SU-DHL-6 (cell line): ENCODE data around the gene IFNGR1.

Source experiments
- EZH2phosphoT487 ChIP-seq: fragments of 200-600 bp; sonication (generic), shearing (Covaris generic); conservative IDR thresholded peaks from 2 replicates; pipeline ENCODE4 v1.6.1; 2018; ENCODE audit warnings: mild to moderate bottlenecking, antibody characterized with exemption, low read length, moderate library complexity, mixed read lengths
- TF ChIP-seq, protein P1 (sequence below): fragments of 200-600 bp; sonication (generic); IDR thresholded peaks from one replicate; pipeline ENCODE4 v1.5.1; 2017; ENCODE audit warnings: antibody characterized with exemption, mild to moderate bottlenecking, low read length, moderate library complexity; ENCODE audit not compliant: insufficient read depth, poor library complexity, severe bottlenecking

DNA sequence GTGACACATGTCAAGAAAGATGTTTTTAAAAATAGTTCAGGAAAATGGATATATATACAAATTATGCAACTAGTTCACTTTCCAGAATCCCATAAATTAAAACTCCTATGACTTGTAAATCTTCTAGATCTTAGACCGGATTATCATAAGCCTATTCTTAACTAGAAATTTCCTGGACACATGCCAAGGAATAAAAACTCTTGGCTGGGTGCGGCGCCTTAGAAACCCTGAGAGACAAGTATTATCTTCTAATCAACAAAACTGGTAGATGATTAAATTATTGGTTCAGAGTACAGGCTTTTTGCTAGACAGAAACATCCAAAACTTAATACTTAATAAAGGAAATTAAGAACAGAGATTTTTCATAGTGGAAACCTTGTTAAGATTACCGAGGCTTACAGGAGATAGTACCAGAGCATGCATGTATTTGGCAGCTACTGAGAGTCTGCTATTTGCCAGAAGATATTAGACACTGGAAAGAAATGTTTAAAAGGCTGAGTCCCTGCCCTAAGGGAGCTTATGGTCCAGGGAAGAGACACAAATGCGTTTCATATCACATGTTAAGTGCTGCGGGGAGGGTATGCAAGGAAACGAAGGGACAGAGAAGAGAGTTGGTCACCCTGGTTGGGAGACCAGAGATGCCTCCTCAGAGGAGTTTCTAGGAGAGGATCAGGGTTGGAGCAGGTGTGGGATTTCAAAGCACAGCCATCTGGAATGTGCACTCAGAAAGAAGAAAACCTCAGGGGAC lies 46.5 kb upstream of the IFNGR1 start:
- TF ChIP-seq, protein P1, sequence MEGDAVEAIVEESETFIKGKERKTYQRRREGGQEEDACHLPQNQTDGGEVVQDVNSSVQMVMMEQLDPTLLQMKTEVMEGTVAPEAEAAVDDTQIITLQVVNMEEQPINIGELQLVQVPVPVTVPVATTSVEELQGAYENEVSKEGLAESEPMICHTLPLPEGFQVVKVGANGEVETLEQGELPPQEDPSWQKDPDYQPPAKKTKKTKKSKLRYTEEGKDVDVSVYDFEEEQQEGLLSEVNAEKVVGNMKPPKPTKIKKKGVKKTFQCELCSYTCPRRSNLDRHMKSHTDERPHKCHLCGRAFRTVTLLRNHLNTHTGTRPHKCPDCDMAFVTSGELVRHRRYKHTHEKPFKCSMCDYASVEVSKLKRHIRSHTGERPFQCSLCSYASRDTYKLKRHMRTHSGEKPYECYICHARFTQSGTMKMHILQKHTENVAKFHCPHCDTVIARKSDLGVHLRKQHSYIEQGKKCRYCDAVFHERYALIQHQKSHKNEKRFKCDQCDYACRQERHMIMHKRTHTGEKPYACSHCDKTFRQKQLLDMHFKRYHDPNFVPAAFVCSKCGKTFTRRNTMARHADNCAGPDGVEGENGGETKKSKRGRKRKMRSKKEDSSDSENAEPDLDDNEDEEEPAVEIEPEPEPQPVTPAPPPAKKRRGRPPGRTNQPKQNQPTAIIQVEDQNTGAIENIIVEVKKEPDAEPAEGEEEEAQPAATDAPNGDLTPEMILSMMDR: no peak
- TF ChIP-seq EZH2phosphoT487: no peak
